AG04450 (cell line): Measurements from ENCODE around the gene CHD9. TPM values are rescaled to one million over a fixed set of nuclear protein-coding genes. Genes with fewer than 3 reads are reported as not detected.

Experiments used
- CTCF ChIA-PET: fragments of 300-600, 350-600 bp; formaldehyde crosslinking; extraction: SDS; loops from one replicate; lab custom pipeline; 2022; ENCODE audit warnings: antibody characterized with exemption, inconsistent platforms; lab: Charles Lee
- POLR2A ChIA-PET: fragments of 350-600 bp; formaldehyde crosslinking; extraction: SDS; loops from one replicate; lab custom pipeline; 2021; ENCODE audit warnings: antibody characterized with exemption, inconsistent platforms; lab: Yijun Ruan, JAX
- DNase-seq: peaks from one replicate; pipeline ENCODE4 v3.0.0-alpha.2; 2011; ENCODE audit warnings: low read depth, low spot score
- H3K27ac ChIP-seq: one replicate; pipeline ENCODE4 v1.5.1; 2012; ENCODE audit warnings: low read depth, low read length, control low read depth
- H3K27me3 ChIP-seq: one replicate; pipeline ENCODE4 v1.6.0; 2012; ENCODE audit warnings: low read length; ENCODE audit not compliant: control insufficient read depth, insufficient read depth
- H3K4me3 ChIP-seq: 2 replicates; pipeline ENCODE4 v1.5.1; 2011; ENCODE audit warnings: mild to moderate bottlenecking, low read depth, low read length, control low read depth
- H3K9me3 ChIP-seq: 2 replicates; pipeline ENCODE4 v1.5.1; 2012; ENCODE audit warnings: low read length; ENCODE audit not compliant: control insufficient read depth, insufficient read depth
- polyA plus RNA-seq: library from polyadenylated mRNA; depleted of rRNA; stranded (reverse); fragments of >200 nt; gene quantifications from 2 replicates; pipeline ENCODE4 v1.2.3, GENCODE V29; 2011
- TF ChIP-seq, protein P1 (sequence below): IDR thresholded peaks from 2 replicates; pipeline ENCODE4 v1.5.1; 2011; ENCODE audit warnings: low read depth, low read length, control low read depth, inconsistent platforms

The CHD9 gene
- polyA plus RNA-seq, 1 experiment: 42.6 TPM

DNA sequence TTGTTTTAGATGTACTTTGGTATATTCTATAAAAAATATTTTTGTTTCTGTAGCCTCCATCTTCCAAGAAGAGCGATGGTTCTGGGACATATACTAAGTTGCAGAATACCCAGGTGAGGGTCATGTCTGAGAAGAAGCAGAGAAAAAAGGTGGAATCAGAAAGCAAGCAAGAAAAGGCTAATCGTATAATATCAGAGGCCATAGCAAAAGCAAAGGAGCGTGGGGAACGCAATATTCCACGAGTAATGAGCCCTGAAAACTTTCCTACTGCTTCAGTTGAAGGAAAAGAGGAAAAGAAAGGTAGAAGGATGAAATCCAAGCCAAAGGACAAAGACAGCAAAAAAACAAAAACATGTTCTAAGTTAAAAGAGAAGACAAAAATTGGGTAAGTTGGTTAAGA is 154.6 kb downstream of the CHD9 start:
- ChIA-PET POLR2A (no interaction called here), CTCF (interaction anchor here (1.4 to 2.1 kb wide), 3 partner anchors 8 to 187 kb away, joined by 3 to 7 read pairs (median 7); partner anchors contain the start of gene CHD9)
- H3K9me3 ChIP-seq: no peaks in the 10 kb centered on the region
- H3K27me3 ChIP-seq: no peaks in the 10 kb centered on the region
- TF ChIP-seq, protein P1, sequence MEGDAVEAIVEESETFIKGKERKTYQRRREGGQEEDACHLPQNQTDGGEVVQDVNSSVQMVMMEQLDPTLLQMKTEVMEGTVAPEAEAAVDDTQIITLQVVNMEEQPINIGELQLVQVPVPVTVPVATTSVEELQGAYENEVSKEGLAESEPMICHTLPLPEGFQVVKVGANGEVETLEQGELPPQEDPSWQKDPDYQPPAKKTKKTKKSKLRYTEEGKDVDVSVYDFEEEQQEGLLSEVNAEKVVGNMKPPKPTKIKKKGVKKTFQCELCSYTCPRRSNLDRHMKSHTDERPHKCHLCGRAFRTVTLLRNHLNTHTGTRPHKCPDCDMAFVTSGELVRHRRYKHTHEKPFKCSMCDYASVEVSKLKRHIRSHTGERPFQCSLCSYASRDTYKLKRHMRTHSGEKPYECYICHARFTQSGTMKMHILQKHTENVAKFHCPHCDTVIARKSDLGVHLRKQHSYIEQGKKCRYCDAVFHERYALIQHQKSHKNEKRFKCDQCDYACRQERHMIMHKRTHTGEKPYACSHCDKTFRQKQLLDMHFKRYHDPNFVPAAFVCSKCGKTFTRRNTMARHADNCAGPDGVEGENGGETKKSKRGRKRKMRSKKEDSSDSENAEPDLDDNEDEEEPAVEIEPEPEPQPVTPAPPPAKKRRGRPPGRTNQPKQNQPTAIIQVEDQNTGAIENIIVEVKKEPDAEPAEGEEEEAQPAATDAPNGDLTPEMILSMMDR: no peak
- H3K27ac ChIP-seq: no peak overlapping the region
- H3K4me3 ChIP-seq: peak overlapping the region; percentile 70
- DNase-seq: no peak

DNA sequence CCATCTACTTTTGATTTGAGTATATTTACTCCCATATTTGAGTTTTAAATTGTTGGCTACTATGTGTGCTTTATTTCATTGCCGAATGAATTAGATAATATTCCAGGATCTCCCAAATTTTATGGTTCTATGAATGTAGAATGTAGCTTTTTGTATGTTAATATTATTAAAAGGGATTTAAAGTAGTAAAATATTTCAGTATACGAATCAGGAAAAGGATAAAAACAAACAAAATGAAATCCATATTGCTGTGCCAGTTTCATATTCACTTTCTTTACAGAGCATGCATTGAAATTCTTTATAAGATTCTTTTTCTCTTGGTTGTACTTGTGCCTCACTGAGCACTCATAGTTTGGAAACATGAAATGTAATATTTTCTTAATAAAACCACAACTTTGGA is 155.1 kb downstream of the CHD9 start:
- no peaks in the 10 kb centered on the region for H3K27me3 ChIP-seq
- ChIA-PET POLR2A (no interaction called here), CTCF (interaction anchor here (2.1 kb wide), 1 partner anchor 155 kb away, joined by 7 read pairs; the partner anchor contains the start of gene CHD9)
- H3K27ac ChIP-seq: no peak overlapping the region
- H3K4me3 ChIP-seq: peak overlapping the region; percentile 70
- no peaks in the 10 kb centered on the region for H3K9me3 ChIP-seq
- DNase-seq: no peak
- TF ChIP-seq, protein P1: no peak

DNA sequence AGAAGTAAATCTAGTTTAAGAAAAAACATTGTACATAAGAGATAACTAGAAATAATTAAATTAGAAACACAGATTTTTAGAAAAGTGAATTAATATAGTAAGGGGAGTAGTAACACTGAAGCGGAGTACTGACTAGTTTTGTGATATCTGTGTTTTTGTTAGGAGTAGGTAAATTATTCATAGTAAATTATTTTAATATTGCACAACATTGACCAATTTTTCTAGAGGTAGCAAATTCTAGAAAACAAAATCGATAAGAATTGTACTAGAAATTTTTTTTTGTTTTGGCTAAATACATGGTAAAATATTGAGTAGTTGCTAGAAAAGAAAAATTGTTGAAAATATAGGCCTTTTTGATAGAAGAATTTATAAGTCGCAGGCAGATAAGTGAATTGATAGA is 156.5 kb downstream of the CHD9 start:
- H3K4me3 ChIP-seq: peak overlapping the region; percentile 70
- no peak for DNase-seq
- H3K9me3 ChIP-seq: no peaks in the 10 kb centered on the region
- TF ChIP-seq, protein P1: no peak
- H3K27me3 ChIP-seq: no peaks in the 10 kb centered on the region
- POLR2A ChIA-PET: no interaction called here
- H3K27ac ChIP-seq: no peak overlapping the region
- CTCF ChIA-PET: interaction anchor here (1.5 to 2.1 kb wide), 2 partner anchors 9 to 156 kb away, joined by 3 to 7 read pairs; partner anchors contain the start of gene CHD9

DNA sequence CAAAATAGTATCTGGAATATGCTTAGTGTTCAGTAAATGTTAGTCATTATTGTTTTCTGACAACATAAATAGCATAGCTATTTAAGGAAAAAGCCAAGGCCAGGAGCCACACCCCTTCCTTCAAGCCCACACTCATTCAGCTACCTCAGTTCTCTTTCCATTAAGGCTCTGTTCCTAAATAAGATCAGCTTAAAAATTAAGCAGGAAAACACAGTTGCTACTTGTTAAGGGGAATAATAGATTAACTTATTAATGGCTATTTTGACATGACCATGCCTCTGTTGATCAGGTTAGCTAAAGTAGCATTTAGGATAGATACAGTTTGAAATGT is 158.1 kb downstream of the CHD9 start:
- ChIA-PET POLR2A (no interaction called here), CTCF (interaction anchor here (0.6 to 0.9 kb wide), 2 partner anchors 21 to 53 kb away, joined by 3 to 4 read pairs; no protein-coding TSS in a partner anchor)
- no peak overlapping the region for H3K27ac ChIP-seq

DNA sequence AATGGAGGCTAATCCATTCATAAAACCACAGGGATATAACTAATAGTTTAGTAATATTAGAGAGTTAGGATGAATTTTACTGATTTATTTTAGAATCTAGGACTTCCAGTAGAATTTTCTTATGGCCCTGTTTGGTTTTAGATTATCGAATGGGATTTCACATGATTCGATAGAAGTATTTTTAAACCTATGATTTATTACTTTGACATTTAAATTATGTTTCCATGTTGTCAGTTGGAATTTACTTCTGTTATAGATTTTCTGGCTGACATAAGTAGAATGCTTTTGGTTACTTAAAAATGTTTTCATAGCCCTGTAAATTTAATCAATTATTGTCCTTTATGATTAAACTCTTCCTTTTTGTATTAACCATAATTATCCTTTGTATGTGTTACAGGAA is 158.8 kb downstream of the CHD9 start:
- DNase-seq: no peak
- CTCF ChIA-PET: no interaction called here
- H3K4me3 ChIP-seq: no peak overlapping the region

More for the DNA sequence above, 158.1 kb downstream of the CHD9 start:
- DNase-seq: no peak
- no peaks in the 10 kb centered on the region for H3K9me3 ChIP-seq
- H3K4me3 ChIP-seq: no peak overlapping the region
- no peaks in the 10 kb centered on the region for H3K27me3 ChIP-seq
- TF ChIP-seq, protein P1: no peak

More for the DNA sequence above, 158.8 kb downstream of the CHD9 start:
- no peaks in the 10 kb centered on the region for H3K27me3 ChIP-seq
- no peak overlapping the region for H3K27ac ChIP-seq
- H3K9me3 ChIP-seq: no peaks in the 10 kb centered on the region
- POLR2A ChIA-PET: no interaction called here
- TF ChIP-seq, protein P1: no peak
